GM19397 (cell line): ENCODE measurements around the gene RPS14.
"Not testable (repeated sequence)": the region's sequence is repeated elsewhere in the genome, so short reads cannot be mapped to it uniquely, and the experiment has no call there.

Experiments
- ATAC-seq: cut with Tn5 transposase; IDR thresholded peaks from one replicate; pipeline ENCODE4 v1.9.1; 2021; ENCODE audit warnings: mild to moderate bottlenecking, moderate library complexity; ENCODE audit not compliant: unreplicated experiment

RPS14 gene

DNA sequence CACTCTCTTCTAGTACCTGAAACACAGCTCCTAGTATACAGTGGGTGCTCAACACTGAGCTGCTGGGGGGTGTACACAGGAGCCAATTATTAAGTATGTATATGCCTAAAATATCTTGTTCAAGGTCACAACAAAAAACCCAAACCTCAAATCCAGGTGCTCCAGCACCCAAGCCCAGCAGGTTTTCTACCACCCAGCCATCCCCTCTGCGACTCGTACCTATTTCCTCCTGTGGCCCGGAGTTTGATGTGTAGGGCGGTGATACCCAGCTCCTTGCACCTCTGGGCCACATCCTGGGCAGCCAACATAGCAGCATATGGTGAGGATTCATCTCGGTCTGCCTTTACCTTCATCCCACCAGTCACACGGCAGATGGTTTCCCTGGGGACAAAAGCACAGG lies 3.0 kb downstream of the RPS14 start:
- ATAC-seq = no peak

DNA sequence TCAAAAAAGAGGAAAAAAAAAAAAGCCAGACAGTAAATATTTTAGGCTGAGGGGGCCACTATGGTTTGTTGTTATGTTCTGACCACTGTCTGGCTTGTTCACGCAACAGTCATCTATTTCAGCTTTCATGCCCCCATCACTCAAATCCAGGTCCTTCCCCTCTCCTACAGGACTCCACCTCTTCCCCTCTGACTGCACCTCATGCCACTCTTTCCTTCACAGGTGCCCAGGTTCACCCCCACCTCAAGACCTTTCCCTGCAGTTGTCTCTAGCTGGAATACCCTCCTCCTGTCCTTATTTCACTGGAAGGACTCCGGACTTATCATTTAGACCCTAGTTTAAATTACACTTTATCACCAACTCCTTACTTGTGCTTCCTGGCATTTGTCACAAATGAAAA lies 3.5 kb downstream of the RPS14 start:
- no peak for ATAC-seq

DNA sequence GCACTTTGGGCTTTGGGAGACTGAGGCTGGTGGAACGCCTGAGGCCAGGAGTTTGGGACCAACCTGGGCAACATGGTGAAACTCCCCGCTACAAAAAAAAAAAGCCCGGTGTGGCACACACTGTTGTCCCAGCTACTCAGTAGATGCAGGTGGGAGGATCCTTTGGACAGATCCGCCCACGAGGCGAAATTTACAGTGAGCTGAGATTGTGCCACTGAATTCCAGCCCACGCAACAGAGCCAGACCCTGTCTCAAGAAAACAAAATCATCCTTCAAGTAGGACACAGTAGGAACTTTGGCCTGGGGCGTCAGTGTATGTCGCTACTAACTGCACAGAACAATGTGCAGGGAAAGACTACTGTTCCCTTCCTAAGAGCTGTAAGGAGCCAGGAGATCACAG lies 4.8 kb downstream of the RPS14 start:
- no peak for ATAC-seq

DNA sequence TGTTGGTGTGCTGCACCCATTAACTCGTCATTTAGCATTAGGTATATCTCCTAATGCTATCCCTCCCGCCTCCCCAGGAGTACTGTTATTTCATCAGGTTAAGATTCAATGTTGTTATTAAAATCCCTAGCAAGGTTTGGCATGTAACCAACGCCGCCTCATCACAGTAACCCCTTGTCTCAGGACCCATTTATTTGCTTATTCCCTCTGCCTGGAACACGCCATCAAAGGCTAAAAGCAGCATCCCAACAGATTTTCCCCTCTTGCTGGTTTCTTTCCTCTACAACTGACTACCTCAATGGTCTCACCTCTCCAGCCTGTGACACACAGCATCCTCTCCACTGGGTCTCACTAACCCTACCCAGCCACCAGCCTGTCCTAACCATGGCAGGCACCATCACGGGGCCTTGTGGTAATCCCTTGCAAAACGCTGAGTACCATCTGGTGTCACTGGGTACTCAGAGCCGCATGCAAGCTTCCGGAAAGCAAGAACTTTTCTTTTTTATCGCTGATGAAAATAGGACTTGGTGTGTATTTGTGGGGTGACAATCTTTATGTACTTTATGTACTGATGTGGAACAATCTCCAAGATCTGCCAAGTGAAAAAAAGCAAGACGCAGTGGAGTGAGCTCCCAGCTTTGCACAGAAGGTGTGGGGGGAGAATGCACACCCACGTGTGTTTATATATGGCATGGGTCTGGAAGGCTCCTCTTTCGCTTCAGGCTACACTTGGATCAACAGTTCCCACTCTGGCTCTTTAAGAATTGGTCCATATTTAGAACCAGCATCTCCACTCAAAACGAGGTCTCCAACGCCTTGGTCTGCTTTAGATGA lies 6.1 kb downstream of the RPS14 start:
- no peak for ATAC-seq

DNA sequence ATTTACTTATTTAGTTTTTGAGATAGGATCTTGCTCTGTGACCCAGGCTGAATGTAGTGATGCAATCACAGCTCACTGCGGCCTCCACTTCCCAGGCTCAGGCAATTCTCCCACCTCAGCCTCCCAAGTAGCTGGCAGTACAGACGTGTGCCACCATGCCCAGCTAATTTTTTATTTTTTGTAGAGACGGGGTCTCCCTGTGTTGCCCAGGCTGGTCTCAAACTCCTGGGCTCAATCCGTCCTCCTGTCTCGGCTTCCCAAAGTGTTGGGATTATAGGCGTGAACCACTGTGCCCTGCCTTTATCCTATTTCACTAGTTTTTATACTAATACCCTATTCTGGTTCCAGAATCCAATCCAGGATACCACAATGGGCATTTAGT lies 6.8 kb downstream of the RPS14 start:
- ATAC-seq = no peak

DNA sequence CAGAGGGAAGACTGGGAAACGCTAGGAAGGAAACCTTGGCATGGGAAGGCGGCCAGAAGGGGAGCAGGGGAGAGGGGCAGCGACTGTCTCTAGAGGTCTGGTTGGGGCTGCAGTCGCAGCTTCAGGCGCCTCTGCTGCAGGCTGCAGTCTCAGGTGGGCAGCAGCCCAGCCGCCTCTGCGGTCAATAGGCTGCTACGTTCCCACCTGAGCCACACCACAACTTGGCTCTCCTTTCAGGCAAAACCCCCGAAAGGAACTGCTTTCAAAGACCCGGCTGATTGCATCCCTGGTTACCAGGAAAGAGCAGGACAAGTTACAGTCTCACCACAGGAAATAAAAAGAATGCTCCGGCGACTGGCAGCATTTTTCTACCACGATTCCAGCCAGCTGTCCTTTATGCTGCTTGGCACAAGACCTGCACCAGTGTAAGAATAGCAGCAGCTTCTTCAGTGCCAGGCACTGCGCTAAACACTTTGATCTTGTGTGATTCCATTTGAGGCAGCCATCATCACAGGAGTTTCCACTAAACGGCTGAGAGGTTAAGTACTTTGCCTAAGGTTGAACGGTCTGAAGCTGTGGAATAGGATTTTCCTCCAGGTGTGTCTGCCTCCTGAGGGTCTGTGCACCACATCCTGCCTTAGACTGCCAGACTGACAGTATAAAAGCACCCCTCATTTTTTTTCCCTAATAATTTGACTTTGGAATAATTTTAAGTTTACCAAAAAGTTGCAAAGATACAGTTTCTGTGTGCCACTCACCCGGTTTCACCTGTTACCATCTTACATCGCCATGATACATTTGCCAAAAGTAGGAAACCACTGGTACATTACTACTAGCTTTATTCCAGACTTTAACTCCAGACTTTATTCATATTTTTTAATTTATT lies 7.5 kb downstream of the RPS14 start:
- ATAC-seq = no peak

DNA sequence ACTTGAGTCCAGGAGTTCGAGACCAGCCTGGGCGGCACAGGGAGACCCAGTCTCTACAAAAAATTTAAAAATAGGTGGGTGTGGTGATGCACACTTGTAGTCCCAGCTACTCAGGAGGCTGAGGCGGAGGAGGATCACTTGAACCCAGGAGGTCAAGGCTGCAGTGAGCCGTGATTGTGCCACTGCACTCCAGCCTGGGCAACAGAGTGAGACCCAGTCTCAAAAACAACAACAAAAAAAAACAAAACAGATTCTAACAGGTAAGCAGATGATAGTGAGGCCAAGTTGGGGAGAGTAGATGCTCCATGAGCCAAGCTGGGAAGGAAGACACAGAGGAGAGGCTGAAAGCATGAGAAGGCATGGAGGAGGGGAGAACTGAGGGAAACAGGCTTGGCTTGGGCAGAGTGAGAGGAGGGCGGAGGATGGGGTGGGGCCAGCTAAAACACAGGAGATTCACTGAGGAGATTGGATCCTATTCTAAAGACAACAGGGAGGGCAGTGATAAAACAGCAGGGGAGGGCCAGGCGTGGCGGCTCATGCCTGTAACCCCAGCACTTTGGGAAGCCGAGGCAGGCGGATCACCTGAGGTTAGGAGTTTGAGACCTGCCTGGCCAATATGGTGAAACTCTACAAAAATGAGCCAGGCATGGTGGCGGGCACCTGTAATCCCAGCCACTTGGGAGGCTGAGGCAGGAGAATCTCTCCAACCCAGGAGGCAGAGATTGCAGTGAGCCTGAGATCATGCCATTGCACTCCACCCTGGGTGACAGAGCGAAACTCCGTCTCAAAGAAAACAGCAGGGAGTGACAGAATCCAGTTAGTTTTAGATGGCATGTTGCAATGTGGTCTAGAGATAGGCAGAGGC lies 8.4 kb downstream of the RPS14 start:
- ATAC-seq = no peak

DNA sequence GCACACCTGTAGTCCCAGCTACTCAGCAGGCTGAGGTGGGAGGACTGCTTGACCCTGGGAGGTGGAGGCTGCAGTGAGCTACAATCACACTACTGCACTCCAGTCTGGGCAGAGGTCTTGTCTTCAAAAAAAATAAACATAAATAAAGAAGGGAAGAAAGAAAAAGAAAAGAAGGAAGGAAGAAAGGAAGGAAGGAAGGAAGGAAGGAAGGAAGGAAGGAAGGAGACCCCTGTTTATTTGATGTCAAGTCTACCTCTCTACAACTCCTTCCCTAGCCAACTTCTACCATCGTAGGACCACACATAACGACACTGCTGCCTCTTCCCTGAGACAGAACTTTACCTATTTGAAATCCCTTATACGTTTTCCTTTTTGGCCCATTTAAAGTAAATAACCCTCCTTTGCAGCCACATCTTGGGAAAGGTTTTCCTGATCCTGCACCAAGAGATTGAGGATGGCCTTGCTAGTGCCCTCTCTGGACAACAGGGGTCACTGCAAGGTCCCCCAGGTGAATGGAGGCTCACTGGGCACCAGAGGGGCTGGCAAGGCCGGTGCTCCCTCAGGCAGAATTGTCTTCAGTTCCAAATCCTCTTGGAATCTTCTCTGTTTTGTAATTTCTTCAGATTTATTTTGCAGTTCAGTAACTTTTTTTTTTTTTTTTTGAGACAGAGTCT lies 10.5 kb downstream of the RPS14 start:
- no peak for ATAC-seq

DNA sequence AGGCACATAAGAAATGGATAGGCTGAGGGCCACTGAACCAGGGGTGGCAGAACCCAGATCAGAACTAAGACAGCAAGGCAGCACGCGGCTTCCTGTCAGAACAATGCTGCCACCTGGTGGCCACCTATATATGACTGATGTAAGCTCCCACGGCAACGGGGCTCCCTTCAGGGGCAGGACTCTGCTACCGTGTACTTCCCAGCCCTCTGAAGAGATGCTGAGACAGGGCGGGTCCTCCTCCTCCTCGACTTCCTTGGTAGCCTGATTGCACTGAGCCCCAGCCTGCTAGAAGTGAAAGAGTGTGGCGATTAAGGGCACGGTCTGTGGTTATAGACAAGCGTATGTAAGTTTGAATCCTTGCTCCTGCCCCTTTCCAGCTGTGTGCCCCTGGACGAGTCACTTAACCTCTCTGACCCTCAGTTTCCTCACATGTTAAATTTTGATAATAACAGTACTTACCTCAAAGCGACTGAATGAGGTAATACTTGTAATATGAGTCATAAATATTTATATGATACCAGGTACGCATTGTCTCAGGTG lies 13.3 kb downstream of the RPS14 start:
- peak; percentile 93 for ATAC-seq

DNA sequence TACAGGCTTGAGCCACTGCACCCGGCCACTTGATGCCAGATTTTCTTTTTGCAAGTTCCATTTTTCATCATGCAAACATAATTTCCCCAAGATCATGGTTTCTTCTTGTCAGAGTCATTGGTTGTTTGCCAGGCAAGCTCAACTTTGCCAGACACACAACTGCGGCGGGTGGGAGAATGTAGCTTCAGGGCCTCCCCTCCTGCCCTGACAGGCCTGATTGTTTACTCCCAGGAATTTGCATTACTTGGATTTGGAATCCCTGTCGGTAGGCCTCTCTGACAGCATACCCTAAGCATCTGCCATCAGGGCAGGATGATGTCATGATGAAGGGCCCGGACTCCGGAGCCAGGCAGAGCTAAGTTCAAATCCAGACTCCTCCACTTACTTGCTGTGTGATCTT lies 15.1 kb downstream of the RPS14 start:
- ATAC-seq = no peak

DNA sequence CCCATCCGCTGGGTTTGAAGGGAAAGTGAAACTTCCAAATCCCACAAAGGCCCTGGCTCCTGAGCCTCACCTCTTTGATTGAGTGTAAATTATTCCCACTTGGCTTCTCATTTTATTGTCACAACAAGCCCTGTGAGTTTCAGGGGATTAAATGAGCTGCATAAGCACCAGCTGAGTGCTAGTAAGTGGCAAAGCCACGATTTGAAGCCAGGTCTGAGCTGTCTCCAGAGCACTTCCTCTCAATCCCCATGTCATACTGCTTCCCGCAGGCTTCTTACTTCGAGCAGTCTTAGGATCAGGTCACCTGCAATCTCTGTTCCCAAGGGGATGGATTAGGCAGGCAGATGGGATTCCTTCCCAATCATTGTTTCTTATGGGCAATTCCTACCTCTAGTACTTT lies 18.0 kb downstream of the RPS14 start:
- ATAC-seq = no peak

DNA sequence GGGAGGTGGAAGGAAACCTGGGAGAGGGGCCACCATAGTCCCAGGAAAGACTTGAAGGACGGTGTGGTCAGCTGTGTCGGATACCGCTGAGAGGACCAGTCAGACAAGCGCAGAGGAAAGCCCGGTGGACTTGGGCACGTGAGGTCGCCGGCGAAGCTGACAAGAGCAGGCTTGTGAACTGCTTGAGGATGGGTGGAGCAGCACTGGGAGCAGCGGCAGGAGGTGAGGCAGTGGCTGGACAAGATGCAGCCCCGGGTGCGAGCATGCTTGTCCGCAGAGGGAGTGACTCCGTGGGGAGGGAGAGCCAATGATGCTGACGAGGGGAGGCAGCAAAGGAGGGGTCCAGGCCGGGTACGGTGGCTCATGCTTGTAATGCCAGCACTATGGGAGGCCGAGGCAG lies 18.5 kb downstream of the RPS14 start:
- no peak for ATAC-seq

DNA sequence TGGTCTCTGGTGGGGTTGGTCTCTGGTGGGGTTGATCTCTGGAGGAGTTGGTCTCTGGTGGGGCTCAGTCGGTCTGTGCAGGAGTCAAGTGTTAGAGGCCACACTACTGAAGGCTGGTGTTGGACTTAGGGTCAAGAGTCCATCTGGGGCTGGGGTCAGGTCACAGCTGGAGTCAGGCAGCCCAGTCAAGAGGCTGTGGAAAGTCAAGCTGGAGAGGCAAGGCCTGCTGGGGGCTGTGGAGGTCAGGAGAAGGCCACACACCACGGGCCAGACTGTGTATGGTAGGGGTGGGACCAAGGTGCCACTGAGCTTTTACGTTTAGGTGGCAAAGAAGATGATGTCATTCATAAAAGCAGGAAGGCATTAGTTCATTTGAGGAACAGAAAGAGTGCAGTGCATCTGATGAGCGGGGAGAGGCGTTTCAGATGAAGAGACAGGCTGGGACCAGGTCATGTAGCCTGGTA lies 20.1 kb downstream of the RPS14 start:
- ATAC-seq = no peak

DNA sequence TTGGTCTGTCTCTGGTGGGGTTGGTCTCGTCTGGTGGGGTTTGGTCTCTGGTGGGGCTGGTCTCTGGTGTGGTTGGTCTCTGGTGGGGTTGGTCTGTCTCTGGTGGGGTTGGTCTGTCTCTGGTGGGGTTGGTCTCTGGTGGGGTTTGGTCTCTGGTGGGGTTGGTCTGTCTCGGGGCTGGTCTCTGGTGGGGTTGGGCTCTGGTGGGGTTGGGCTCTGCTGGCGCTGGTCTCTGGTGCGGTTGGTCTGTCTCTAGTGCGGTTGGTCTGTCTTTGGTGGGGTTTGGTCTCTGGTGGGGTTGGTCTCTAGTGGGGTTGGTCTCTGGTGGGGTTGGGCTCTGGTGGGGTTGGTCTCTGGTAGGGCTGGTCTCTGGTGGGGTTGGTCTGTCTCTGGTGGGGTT lies 20.6 kb downstream of the RPS14 start:
- no peak for ATAC-seq

DNA sequence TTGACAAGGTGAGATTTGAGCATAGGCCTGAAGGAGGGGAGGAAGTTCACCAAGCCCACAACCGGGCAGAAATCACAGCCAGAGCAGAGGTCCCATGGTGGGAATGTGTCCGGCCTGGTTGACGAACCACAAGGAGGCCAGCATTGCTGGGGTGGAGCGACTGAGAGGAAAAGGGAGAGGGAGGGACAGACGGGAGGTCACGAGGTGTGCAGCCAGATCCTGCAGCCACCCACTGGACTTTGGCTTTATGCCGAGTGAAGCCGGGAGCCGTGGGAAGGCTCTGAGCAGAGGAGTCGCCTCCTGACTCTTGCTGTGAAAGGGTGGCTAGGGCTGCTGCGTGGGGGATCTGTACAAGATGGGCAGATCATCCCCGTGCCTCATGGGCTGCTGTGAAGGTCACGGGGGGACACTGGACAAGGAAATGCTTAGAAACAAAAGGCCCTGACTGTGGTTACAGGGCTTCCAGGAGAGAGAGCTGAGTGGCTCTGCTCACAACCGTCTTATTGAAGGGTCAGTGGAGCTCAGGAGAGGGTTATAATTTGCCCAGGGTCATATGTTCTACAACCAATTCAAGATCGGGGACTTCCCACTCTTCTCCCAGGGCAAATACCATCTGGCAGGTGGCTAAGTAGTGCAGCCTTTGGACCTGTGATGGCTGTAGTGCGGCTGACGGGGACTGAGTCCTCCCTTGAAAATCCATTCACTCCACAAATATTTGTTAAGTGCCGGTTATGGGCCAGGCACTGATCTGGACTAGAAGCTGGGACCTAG lies 21.2 kb downstream of the RPS14 start:
- no peak for ATAC-seq

DNA sequence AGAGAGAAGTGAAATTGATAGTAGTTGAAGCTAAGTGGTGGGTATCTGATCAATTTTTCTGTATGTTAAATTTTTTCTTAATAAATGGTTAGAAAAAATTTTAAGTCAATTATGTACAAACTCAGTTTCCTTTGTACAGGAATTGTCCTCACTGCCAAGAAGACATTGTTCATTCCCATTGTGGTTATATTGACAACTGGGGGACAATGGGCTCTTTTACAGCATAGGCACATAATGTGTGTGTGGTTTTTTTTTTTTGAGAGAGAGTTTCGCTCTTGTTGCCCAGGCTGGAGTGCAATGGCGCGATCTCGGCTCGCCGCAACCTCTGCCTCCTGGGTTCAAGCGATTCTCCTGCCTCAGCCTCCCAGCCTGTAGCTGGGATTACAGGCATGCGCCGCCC lies 23.4 kb downstream of the RPS14 start:
- not testable (repeated sequence) for ATAC-seq

DNA sequence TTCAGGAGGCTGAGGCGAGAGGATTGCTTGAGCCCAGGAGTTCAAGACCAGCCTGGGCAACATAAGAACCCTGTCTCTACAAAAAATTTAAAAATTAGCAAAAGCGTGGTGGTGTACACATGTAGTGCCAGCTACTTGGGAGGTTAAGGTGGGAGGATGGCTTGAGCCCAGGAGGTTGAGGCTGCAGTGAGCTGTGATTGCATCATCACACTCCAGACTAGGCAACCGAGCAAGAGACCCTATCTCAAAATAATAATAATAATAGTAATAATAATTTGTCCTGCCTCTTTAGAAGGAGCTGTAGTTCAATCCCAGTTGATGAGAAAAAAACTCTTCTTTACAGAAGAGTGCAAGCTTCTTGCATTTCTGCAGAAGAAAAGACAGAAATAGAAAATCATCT lies 26.8 kb downstream of the RPS14 start:
- ATAC-seq = no peak

DNA sequence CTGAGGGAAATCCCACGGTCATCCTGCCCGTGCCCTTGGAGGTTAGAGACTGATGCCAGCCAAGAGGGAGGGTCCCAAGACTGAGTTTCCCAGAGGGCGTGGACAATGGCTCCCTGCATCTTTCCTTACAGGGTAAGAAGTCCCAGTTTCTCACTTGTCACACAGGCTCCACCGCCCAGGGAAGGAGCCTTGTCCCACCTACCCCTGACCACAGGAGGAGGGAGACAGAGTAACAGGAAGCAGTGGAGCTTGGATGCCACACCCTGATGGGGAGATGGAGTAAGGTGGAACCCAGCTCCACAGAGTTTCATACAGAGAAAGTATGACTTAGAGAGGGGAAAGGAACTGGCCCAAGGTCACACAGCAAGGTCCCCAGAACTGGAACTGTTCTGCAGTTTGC lies 27.5 kb downstream of the RPS14 start:
- ATAC-seq = no peak

DNA sequence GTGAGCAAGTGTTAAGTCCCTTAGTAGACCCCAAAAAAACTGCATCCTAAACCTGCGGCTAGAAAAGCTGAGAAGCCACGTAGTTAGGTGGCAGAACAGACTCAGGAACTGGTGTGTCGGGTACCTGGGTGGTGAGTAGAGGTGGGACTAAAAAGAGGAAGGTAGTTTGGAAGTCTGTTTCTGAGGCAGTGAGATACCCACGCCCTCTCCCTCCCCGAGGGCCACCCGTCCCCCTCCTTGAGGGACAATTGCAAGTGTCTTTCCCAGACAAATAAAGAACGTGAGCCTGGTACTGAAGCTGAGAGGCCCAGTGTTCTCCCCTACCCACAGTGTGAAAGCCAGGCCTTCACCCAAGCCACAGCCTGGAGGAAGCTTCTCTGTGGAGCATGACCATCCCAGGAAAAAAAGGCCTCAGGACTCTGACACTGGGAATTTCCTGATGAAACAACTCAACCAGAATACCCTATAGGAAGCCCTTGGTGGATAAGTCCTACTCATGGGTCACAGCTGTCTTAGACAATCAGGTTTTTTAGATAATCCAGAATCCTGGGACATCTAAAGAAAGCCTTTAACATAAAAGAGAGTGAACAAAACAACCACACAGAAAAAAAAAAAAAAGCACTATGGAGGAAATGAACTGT lies 29.8 kb downstream of the RPS14 start:
- ATAC-seq = no peak
